CD1c-positive myeloid dendritic cell (primary cell): ENCODE measurements around the gene TMEM115.
"Not testable (repeated sequence)": the region's sequence is repeated elsewhere in the genome, so short reads cannot be mapped to it uniquely, and the experiment has no call there.

ENCODE experiments used
- DNase-seq: peaks from one replicate; pipeline ENCODE4 v3.0.0-alpha.2; 2016; ENCODE audit errors: extremely low spot score

The TMEM115 gene

DNA sequence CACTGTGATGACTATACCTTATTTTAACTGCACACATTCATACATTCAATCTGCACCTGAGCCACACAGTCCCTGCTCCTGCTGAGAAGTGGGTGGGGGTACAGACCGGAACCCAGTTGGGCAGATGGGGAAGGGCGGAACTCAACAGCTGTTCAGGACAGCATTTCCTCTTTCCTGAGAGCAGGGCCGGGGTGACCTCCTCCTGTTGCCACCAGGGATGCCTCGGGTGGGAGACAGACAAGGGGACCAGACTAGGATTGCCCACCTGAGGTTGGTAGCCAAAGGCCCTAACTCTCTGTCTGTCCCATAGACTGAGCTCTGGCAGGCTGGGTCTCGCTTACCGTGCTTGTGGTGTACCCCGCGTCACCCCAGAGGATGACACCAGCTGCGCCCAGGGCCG lies 40.7 kb downstream of the TMEM115 start:
- peak; percentile 51 for DNase-seq

DNA sequence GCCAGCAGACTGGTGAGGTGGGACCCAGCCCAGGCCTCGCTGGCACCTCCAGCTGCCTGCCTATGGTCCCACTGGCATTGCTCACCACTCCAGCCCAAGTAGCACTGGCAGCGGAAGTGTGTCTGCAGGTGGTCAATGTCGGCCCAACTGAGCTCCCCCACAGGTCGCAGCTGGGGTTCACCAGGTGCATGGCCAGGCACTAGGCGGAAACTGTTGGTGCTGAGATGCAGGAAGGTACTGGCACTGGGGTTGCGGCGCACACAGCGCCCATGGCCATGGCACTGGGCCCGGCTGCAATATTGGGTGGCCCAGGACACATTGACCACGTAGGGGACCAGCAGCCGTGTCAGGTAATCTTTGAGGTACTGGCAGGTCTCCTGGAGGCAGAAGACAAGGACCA lies 41.2 kb downstream of the TMEM115 start:
- no peak for DNase-seq

DNA sequence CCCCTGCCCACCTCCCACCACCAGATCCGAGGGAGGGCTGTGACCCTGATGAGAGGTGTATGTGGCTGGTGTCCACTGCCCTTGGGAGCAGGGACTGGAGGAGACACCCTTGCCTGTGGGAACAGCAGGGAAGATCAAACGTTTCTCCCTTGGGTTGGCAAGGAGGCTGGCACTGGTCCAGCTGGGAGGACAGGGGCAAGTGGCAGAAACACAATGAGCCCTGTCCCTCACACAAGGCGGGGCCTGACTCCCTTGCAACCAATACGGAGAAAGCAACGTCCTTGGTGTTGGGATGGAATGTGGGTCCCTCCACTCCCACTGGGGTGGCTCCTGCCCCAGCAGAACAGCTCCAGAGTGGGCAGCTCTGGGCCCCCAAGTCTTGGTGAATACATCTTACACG lies 42.0 kb downstream of the TMEM115 start:
- DNase-seq, result no peak

DNA sequence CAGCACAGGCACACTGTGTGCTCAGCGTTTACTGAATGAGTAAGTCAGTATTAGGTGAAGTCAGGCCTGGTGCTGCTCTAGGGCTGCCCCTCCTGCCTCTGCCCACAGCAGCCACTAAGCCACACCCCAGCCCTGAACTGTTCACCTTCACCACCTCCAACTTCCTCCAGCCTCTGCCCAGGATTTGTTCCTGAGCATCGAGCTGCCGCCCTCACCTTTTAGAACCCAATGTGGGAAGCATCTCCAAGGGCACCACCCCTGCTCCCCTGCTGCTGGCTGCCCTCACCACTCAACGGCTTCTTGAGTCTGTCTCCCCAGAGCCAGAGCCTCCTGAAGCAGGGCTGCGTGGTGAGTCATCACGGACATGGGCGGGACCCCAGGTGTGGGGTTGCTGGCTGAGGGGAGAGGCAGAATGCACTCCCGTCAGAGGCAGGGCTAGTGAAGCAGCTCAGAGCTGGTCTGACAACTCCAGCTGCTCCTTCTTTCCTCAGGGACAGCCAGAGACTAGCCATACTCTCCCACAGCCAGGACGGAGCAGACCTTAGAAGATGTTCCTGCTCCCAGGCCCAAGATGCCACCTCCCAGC lies 42.6 kb downstream of the TMEM115 start:
- DNase-seq, result no peak

DNA sequence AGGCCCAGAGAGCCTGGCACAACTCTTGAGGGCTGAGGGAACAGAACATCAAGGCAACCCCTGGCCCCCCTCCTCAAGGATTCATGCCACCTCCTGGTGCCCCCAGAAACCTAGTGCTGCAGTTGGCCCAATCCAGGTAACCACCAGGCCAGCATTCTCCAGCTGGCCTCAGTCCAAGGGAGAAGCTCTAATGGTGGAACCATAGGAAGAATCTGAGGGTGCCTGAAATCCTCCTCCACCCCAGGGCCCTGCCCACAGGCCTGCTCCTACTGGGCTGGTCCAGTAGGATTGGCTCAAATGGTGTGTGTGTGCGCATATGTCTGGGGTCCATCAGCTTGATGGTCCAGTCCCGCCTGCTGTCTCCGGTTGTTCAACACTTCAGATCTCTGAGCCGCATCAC lies 44.5 kb downstream of the TMEM115 start:
- no peak for DNase-seq

DNA sequence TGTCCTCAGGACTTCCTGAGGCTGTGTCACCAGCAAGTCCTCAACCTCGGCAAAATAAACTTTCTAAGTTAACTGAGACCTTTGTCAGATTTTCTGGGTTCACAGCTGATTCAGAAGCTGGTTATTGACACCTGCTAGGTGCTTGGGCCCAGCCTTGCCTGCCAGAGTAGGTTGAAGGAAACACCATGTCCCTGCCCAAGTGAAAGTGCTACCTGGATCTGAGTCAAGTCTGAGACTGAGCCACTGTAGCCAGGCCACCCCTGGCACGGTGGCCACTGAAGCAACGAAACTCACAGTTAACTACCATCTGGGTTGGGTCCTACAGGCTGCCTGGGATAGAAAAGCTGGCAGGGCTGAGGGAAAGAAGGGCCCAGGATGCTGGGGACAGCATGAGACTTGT lies 45.0 kb downstream of the TMEM115 start:
- no peak for DNase-seq

DNA sequence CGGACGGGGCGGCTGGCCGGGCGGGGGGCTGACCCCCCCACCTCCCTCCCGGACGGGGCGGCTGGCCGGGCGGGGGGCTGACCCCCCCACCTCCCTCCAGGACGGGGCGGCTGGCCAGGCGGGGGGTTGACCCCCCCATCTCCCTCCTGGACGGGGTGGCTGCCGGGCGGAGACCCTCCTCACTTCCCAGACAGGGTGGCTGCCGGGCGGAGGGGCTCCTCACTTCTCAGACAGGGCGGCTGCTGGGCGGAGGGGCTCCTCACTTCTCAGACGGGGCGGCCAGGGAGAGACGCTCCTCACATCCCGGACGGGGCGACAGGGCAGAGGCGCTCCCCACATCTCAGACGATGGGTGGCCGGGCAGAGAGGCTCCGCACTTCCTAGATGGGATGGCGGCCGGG lies 47.3 kb downstream of the TMEM115 start:
- DNase-seq, result not testable (repeated sequence)
